HCEC 1CT (cell line): ENCODE measurements around the gene GALC.

Source experiments
- DNase-seq: peaks from one replicate; pipeline ENCODE4 v3.0.0-alpha.2; 2017

The GALC gene

GRCh38 chr14:87952307-87953094, 40.5 kb downstream of the GALC start:
- no peak for DNase-seq

DNA sequence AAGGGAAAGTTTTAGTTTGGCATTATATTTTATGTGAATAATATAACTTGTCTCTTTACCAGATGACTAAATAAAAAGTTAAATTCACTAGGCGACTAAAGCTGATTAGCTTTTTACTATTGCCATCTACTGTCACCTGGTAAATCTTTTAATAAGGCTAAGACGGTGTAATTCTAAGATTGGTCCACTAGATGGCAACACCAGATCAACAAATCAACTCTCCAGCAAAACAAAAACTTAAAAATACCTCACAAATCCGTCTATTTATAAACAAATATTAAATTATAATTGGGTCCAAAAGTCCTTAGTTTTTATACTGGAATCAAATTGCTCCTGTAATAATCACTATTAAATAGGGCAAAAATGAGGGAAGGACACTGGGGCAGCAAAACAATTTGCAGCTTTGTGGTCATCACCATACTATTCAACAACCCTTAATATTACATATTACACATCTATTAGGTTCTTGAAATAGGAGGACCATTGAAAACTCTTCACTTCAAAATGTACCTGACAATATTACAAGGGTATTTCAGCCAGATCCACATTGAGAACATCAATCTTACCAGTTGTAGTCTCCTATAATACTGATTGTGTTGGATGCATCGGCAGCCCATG, 47.9 kb downstream of the GALC start:
- DNase-seq, result peak; percentile 48

- no peak for DNase-seq
Observed at GRCh38 chr14:87940894-87941293, 52.1 kb downstream of the GALC start.

DNA sequence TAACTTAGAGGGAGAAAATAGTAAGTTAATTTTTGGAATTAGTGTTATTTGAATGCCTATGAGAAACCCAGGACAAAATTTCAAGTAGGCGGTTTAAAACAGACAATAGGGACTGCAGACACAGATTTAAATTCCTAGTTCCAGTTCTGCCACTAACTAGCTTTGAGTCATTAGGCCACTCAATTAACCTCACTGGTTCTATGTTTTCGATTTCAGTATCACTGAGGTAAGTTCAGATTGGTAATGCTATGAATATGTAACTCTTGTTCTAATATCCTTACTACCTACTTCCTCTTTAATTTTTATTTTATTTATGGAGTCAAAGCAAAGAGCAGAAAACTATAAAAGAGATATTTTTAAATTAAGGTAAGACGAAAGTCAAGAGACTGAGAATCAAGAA, 52.6 kb downstream of the GALC start:
- DNase-seq, result no peak

GRCh38 chr14:87935886-87936285, 57.1 kb downstream of the GALC start:
- DNase-seq, result no peak

GRCh38 chr14:87935081-87935828, 57.7 kb downstream of the GALC start:
- DNase-seq, result no peak

DNA sequence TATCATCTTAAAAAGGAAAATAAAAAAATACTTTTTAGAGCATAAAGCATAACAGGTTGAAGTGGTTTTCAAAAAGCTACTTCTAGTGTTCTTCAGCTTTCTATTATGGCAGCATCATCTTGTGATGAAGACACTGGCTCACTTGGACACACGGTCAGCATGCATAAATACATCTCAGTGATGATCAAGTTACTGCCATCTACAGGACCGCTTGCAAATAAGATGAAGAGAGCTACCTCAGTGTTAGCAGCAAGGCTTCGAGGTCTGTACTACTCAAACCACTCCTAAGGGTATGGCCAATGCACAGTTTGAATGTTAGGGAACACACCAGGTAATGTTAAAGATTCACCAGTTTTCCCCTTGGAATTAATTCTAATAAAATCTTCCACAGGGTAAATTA, 58.8 kb downstream of the GALC start:
- no peak for DNase-seq

GRCh38 chr14:87916886-87917275, 76.1 kb downstream of the GALC start:
- no peak for DNase-seq

DNA sequence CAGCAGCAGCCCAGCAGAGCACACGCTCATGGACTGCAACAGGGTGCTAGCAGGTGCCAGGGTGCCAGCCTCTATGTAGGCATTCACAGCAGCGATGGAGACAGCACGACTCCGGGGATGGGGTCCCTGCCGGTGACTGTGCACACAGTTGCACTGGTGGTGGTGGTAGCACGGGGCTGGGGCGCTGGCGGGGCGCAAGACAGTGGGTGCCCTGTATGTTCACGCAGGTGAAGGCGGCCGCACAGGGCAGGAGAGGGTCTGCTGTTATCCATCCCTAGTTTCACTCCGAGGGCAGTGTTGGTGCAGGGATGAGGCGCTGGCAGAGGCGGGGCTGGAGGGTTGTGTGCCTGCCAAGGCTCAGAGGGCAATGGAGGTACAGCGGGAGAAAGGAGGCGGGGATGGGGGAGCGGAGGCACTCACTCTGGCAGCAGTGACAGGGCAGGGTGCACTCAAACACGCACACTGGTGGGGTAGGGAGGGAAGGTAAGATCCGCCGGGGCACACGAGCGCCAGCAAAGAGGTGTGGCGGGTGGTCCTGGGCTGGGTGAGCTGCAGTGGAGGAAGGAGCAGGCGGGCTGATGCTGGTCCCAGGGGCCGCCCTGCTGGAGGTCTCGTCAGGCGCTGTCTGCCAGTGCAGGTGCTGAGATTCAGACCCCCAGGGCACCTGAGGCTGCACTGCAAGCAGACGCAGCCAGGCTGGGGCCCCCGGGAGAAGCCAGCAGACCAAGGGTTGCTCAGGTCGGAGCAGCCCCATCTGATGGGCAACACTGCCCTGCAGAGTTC, 76.7 kb downstream of the GALC start:
- no peak for DNase-seq

- DNase-seq, result no peak
Observed at GRCh38 chr14:87908550-87908949, 84.4 kb downstream of the GALC start.

- DNase-seq, result no peak
Observed at GRCh38 chr14:87901652-87902051, 91.3 kb downstream of the GALC start.

- DNase-seq, result no peak
Observed at GRCh38 chr14:87901236-87901635, 91.7 kb downstream of the GALC start.

- DNase-seq, result no peak
Observed at GRCh38 chr14:87899228-87899627, 93.8 kb downstream of the GALC start.

GRCh38 chr14:87898301-87898700, 94.7 kb downstream of the GALC start:
- DNase-seq, result no peak

- DNase-seq, result peak; percentile 35
Observed at GRCh38 chr14:87896393-87897380, 96.3 kb downstream of the GALC start.

DNA sequence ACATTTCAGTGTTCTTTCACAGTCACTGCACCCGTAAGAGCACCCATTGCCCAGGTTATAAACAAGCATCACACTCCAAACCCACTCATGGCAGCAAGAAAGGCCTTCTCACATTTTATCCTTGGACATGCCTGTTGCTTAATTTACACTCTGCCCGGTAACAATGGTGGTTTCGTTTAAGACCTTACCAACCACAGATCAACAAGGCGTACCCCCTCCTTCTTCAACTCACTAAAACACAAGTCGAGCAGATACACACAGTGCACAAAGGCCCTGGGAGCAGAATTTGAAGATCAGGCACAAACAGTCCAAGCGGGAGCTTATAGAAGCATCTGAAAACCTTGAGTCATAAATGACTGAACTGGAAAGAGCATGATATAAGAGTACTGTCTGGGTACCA, 98.1 kb downstream of the GALC start:
- no peak for DNase-seq

- DNase-seq, result no peak
Observed at GRCh38 chr14:87892763-87893162, 100.2 kb downstream of the GALC start.

DNA sequence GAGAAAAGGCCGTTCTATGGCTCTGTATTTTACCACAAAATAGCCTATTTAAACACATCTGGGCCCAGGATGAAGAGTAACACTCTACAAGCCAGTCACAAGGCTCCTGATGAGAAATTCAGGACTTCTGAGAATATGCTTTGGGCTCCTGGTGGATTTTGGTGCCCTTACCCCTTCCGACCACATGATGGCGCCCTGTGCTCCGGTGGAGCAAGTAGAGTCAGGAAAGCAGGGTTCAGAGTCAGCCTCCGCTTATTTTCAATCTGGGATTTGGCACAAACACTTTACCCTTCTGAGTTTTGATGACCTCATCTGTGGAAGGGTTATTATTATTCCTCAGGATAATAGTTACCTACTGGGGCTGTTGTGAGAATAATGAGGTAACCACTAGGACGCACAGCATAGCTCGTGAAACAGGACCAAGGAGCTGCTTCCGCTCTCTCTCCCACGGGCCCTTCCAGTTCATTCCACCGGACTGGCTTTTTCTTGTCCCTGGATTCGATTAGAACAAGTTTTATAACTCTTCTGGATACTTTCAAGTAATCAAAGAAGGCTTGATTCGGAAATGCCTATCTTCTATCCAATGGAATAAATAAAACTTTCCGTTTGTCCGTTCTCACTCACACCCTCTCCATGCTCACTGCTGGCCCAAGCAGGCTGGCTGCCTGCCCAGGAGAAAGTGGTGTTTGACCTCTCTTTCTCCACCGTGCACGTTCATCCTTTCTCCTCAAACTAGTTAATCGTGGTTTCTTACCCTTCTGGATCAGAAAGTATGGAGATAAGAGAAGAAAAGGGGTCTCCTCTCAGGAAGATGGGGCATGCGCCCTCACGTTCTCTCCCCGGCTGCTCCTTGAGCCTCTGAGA, 104.6 kb downstream of the GALC start:
- DNase-seq, result peak; percentile 10

- DNase-seq, result no peak
Observed at GRCh38 chr14:87883750-87884149, 109.2 kb downstream of the GALC start.
